ENCODE results near the gene FUNDC2.

Gene FUNDC2

GRCh38 chrX:155023907-155024833, 2.5 kb upstream of the FUNDC2 start:
- DNase-seq (ENCODE audit: low read depth in 2 of 2), result no peak

DNA sequence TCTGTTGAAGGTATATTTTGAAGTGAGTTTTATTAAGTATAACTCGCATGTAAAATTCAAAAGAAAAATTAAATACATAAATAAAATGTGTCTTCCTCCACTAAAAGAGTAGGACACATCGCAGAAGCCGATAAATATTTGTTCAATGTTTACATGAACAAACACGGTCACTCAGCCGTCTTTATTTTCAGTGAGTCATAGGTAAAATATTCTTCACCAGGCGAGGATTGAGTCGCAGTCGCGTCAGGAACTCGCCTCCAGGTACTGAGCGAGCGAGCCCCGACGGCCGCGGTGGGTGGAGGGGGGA, 271 bp upstream of the FUNDC2 start:
- no peak for DNase-seq (ENCODE audit: low read depth in 2 of 2)

- DNase-seq (ENCODE audit: low read depth in 2 of 2), result no peak
These were observed 944 bp downstream of the FUNDC2 start for GRCh38 chrX:155027509-155028066.

- no peak for DNase-seq (ENCODE audit: low read depth in 2 of 2)
These were observed 1.5 kb downstream of the FUNDC2 start for GRCh38 chrX:155028129-155028528.

GRCh38 chrX:155028877-155029291, 2.2 kb downstream of the FUNDC2 start:
- no peak for DNase-seq (ENCODE audit: low read depth in 2 of 2)

DNA sequence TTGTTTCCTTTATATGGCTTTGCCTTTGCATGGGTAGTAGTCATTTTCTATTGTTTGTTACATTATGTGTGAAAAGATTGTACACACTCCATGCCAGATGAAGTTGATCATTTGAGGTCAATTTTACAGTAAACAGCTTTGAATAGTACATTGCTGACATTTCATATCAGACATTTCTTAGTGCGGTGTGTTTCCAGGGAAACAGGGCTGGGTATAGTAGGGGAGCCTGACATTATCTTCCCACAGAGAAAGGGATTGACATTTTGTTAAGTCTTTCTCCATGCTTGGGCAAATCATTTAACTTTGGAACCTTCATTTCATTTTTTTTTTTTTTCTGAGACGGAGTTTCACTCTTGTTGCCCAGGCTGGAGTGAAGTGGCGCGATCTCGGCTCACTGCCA, 5.0 kb downstream of the FUNDC2 start:
- DNase-seq (ENCODE audit: low read depth in 2 of 2), result no peak

- no peak for DNase-seq (ENCODE audit: low read depth in 2 of 2)
These were observed 9.0 kb downstream of the FUNDC2 start for GRCh38 chrX:155035688-155036087.

- no peak for DNase-seq (ENCODE audit: low read depth in 2 of 2)
These were observed 19.6 kb downstream of the FUNDC2 start for GRCh38 chrX:155046129-155046810.

DNA sequence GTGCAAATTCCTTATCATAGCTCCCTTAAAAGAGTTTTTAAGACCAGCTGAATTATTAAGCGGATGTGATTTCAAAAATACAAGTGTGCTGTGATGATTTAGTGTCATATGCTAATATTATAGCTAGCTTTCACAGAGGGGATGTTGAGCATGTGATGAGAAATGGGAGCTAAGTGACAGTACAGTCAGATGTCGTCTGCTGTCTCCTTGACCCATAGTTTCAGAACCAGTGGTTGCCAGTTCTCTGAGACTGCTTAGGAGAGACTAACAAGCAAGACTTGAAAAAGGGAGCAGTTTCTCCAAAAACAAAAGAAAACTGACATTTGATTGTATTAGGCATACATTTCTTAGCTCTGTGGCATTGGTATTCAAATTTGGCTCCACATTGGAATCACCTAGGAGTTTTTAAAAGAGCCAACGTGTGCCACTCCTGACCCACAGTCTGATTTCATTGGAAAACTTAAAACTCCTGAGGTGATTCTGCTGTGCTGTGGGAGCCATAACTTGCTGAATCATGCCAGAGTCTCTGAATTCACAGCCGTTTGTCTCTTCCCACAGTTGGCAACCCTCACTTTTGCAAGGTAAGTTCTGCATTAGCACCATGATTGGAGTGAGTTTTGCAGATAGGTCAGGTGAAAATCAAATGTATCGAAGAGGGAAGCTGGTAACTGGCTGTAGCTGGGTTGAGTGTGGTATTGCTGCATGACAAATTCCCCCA, 20.3 kb downstream of the FUNDC2 start:
- DNase-seq (ENCODE audit: low read depth in 2 of 2), result no peak

GRCh38 chrX:155048977-155049619, 22.5 kb downstream of the FUNDC2 start:
- no peak for DNase-seq (ENCODE audit: low read depth in 2 of 2)

GRCh38 chrX:155052738-155053498, 26.3 kb downstream of the FUNDC2 start:
- no peak for DNase-seq (ENCODE audit: low read depth in 2 of 2)

- DNase-seq (ENCODE audit: low read depth in 2 of 2), result no peak
These were observed 27.0 kb downstream of the FUNDC2 start for GRCh38 chrX:155053656-155054055.

DNA sequence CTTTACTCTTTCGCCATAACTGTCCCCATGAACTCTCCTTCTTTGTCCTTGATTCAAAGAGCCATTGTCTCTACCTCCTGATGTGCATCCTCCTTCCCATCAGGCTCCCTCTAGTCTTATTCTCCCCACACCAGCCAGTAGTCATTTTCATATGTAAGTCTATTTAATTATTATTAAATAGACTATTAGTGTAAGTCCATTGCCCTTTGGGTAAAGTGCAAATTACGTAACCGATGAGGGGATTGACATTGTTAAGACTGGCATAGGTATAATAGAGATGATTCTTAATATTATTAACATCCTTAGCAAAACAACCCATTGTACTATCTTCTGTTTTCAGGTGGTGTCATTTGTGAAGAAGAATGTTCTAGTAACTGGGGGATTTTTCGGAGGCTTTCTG, 27.6 kb downstream of the FUNDC2 start:
- DNase-seq (ENCODE audit: low read depth in 2 of 2), result no peak

- no peak for DNase-seq (ENCODE audit: low read depth in 2 of 2)
These were observed 28.9 kb downstream of the FUNDC2 start for GRCh38 chrX:155055494-155055893.

GRCh38 chrX:155056471-155056870, 29.8 kb downstream of the FUNDC2 start:
- DNase-seq (ENCODE audit: low read depth in 2 of 2), result no peak

DNA sequence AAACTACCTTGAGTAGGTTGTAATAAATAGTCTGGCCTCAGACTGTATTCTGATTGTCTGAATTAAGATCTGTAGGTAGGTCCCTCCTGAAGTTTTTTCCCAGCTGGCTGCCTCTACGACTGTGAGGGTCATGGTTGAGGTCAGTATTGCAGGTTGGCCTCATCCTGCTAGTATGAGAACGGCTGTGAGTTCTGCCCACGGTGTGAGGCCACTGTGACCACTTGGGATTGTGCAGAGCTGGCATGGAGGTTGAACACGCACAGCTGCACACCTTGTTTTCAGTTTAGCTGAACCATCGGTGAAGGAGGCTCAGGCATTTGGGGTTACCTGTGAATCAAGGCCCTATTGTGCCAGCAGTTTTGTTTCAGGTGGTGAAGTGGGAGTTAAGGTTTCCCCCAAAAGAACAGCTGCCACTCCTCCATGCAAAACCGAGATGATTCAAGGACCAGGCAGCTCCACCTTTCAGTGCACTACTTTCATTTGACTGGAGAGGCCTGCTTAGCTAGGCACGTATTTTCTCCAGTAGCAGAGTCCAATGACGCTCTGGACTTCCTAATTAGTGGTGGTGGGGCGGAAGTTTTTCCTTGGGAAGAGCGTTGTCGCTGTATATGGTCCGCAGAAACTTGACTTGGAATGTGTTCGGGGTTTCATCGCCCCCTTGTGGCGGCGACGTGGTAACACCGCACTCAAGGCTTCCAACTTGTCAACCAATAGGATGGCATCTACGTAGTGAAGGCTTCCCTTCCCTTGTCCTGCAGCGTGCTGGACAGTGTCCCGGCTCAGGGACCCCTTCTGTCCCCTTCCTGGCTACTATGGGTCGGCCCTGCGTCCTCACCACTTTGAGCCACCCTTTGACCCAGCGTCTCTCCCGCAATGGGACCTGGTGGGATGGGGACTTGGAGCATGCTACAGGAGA, 30.5 kb downstream of the FUNDC2 start:
- DNase-seq (ENCODE audit: low read depth in 2 of 2), result peak; percentile 2 to 9

- DNase-seq (ENCODE audit: low read depth in 2 of 2), result no peak
These were observed 35.1 kb downstream of the FUNDC2 start for GRCh38 chrX:155061760-155062159.

DNA sequence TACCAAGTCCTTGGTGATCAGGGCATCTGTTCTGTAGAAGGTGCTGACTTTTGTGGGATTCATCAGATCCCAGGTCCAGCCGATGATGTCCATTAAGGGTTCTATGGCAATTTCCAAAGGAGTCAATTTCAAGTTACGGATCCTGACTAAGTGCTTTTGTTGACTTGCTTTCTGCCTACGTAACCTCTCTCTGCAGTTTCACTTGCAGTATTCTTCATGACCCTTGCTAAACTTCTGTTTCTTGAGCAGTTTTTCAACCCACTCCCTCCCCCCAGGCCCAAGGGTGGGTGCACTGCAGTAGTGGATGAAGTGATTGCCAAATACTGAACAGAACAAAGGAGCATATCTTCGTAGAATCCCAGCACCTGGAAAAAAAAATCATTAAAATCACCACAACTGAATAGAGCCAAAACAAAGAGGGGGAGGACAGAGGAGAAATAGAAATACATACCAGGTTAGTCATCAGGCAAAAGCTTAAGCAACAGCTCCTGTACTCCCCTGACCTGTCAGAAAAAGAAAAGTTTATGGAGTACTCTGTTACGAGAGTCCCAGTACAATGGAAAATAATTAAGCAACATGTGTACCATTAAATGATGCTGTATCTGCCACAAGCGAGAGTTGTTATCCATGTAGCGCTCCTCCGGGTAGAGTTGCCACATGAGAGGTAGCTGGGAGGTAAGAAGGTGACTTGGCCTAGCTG, 38.5 kb downstream of the FUNDC2 start:
- no peak for DNase-seq (ENCODE audit: low read depth in 2 of 2)

- no peak for DNase-seq (ENCODE audit: low read depth in 2 of 2)
These were observed 41.5 kb downstream of the FUNDC2 start for GRCh38 chrX:155068165-155068564.

Measured in stimulated activated CD4-positive, alpha-beta T cell treated with anti-CD3 and anti-CD28 coated beads, Interleukin-12 subunit alpha, Interleukin-12 subunit beta, amount 100 ng/mL, for 24 hours (primary cell).